ENCODE measurements around the gene LCE6A.

DNA sequence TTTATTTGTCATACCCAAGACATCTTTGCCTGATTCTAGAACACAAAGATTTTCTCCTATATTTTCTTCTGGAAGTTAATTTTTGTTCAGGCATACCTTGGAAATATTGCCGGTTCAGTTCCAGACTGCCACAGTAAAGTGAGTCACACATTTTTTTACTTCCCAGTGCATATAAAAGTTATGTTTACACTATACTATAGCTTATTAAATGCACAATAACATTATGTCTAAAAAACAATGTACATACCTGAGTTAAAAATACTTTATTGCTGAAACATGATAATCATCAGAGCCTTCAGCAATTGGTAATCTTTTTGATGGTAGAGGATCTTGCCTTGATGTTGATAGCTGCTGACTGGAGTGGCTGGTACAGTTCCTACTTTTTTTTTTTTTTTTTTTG, 45.5 kb downstream of the LCE6A start:
- TF ChIP-seq YY1 (IDR thresholded peaks at IDR 0.05; ENCODE audit: insufficient read depth, insufficient read length) (no peak), ZNF274 (IDR thresholded peaks at IDR 0.05; ENCODE audit: low read depth, low read length) (no peak), SUZ12 (IDR thresholded peaks at IDR 0.05; ENCODE audit: extremely low read depth, insufficient read depth, insufficient read length) (no peak)

Data from NT2/D1 (cell line).